H1 (cell line): ENCODE results near the gene FAF2. TPM values are rescaled to one million over a fixed set of nuclear protein-coding genes. Genes with fewer than 3 reads are reported as not detected.

Experiments
- polyA plus RNA-seq, 7 experiments: library from polyadenylated mRNA; depleted of rRNA in 3 of 7; stranded (reverse) in 5 of 7; unstranded in 2 of 7; fragments of >200 nt in 5 of 7; fragments of 200-250 nt in 2 of 7; gene quantifications; 1 replicate in 5 of 7; 2 replicates in 1 of 7; 4 replicates in 1 of 7; pipeline versions ENCODE4 v1.2.1 to v1.2.3, GENCODE V29; 2011 to 2013; ENCODE audit warnings: missing spikeins in 2 of 7, mixed read lengths in 2 of 7
- total RNA-seq: library from RNA; stranded (reverse); fragmentation: NEBNext Ultra II Directional; extraction: Animal tissue kit (Norgen Biotek cat#: 25700); gene quantifications from 2 replicates; pipeline ENCODE4 v1.2.1, GENCODE V29; 2021
- TF ChIP-seq, protein P1 (sequence below), 3 experiments: IDR thresholded peaks; 1 replicate in 2 of 3; 2 replicates in 1 of 3; pipeline versions ENCODE4 v1.5.1 to v1.6.1; 2011; ENCODE audit warnings: low read length in 3 of 3, mild to moderate bottlenecking in 3 of 3, inconsistent platforms in 2 of 3, low read depth in 1 of 3, moderate library complexity in 1 of 3; ENCODE audit not compliant: insufficient read depth in 1 of 3; ENCODE audit errors: control extremely low read depth in 1 of 3

Gene FAF2
- total and polyA plus RNA-seq, 2 of the 8 experiments (the other 6 are each of a cell fraction or from before 2014, with no cell fraction given), result 20.8 to 35.8 TPM

DNA sequence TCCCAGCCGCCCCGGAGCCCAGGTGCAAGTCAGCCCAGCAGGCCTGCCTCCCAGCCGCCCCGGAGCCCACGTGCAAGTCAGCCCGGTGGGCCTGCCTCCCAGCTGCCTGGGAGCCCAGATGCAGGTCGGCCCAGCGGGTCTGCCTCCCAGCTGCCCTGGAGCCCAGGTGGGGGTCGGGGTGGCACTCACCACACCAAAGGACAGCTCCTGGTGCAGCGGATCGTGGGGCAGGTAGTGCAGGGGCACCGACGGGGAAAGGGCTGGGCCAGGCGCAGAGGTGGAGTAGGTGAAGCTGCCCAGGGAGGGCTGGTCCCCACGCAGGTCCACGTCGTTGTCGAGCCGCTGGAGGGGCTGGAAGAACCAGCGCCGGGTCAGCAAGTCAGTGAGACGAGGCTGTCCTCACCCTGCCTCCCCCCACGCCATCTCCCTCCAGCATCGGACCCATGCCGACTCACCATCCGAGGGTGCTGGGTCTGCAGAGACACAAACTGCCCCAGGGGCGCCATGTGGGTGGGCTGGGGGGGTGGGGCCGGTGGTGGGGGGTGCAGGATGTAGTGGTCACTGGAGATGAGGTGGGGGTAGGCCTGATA lies 82.3 kb downstream of the FAF2 start (continued):
- TF ChIP-seq, protein P1, sequence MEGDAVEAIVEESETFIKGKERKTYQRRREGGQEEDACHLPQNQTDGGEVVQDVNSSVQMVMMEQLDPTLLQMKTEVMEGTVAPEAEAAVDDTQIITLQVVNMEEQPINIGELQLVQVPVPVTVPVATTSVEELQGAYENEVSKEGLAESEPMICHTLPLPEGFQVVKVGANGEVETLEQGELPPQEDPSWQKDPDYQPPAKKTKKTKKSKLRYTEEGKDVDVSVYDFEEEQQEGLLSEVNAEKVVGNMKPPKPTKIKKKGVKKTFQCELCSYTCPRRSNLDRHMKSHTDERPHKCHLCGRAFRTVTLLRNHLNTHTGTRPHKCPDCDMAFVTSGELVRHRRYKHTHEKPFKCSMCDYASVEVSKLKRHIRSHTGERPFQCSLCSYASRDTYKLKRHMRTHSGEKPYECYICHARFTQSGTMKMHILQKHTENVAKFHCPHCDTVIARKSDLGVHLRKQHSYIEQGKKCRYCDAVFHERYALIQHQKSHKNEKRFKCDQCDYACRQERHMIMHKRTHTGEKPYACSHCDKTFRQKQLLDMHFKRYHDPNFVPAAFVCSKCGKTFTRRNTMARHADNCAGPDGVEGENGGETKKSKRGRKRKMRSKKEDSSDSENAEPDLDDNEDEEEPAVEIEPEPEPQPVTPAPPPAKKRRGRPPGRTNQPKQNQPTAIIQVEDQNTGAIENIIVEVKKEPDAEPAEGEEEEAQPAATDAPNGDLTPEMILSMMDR (IDR thresholded peaks at IDR 0.05; ENCODE audit: control extremely low read depth in 1 of 3, insufficient read depth in 1 of 3, low read depth in 1 of 3, low read length in 3 of 3), result no peak
